ENCODE data around the gene LACTBL1. TPM values are rescaled to one million over a fixed set of nuclear protein-coding genes. Genes with fewer than 3 reads are reported as not detected.
A peak's percentile ranks its signal among the peaks of the same experiment; 100 is the strongest.

Gene LACTBL1
- total RNA-seq, 1 donor from 2014 or later, result not detected

DNA sequence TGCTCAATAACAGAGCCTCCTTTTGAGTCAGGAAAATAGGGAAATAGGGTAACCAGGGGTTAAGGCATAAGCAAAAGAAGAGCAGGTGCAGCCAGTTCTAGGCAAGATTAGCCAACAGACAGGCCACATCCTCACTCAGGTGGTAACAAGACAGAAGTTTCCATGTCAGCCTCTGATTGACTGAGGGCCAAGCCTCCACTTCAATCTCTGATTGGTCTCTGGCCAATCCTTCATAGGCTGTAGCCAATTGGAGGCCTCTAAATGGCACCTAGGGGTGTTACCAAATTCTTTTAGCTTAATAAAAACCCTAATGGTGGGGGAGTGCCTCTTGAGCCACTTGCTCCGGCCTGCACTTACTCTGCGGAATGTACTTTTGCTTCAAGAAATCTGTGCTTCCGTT lies 37.2 kb downstream of the LACTBL1 start:
- no peaks in the 10 kb centered on the region for H3K36me3 ChIP-seq (ENCODE audit: control insufficient read depth, insufficient read depth, low read length)
- no peaks in the 10 kb centered on the region for H3K27me3 ChIP-seq (ENCODE audit: control insufficient read depth, insufficient read depth, low read length)
- no peak overlapping the region for H3K4me3 ChIP-seq (ENCODE audit: low read depth, low read length)
- FAIRE-seq (no peak), DNase-seq (ENCODE audit: low read depth) (no peak)
- TF ChIP-seq, protein P1, sequence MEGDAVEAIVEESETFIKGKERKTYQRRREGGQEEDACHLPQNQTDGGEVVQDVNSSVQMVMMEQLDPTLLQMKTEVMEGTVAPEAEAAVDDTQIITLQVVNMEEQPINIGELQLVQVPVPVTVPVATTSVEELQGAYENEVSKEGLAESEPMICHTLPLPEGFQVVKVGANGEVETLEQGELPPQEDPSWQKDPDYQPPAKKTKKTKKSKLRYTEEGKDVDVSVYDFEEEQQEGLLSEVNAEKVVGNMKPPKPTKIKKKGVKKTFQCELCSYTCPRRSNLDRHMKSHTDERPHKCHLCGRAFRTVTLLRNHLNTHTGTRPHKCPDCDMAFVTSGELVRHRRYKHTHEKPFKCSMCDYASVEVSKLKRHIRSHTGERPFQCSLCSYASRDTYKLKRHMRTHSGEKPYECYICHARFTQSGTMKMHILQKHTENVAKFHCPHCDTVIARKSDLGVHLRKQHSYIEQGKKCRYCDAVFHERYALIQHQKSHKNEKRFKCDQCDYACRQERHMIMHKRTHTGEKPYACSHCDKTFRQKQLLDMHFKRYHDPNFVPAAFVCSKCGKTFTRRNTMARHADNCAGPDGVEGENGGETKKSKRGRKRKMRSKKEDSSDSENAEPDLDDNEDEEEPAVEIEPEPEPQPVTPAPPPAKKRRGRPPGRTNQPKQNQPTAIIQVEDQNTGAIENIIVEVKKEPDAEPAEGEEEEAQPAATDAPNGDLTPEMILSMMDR (IDR thresholded peaks at IDR 0.05; ENCODE audit: insufficient read depth, low read length, severe bottlenecking), result no peak

DNA sequence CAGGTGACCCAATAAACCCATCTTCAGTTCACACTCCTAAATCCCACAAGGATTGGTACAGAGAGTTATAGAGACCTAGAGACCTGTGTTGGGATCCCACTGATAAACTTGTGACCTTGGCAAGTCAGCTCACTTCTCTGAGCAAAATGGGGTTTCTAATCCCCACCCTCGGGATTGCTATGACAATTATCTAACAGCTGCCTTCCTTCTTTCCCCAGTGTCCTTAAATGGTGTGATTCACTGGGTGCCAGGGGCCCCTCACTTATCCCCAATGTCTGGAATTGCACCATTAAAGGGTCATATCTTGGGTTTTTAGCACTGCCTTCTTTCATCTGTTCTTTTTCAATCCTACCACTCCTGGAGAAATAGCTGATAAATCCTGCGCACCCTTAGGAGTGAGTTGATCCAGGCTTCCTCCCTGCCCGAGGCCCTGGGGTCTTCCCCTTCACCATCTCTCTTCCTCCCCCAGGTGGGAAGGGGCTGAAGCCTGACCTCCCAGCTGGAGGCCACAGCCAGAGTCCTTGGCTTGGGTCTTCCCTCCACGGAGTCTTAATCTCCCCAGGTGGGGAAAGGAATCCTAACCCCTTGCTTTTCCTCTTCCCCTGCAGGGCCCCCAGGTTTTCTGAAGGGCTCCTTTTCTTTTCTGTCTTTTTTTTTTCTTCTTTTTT lies 39.7 kb downstream of the LACTBL1 start:
- DNase-seq (ENCODE audit: low read depth) (no peak), FAIRE-seq (no peak)
- TF ChIP-seq, protein P1 (IDR thresholded peaks at IDR 0.05; ENCODE audit: insufficient read depth, low read length, severe bottlenecking), result no peak
- Histone ChIP-seq H3K36me3 (ENCODE audit: control insufficient read depth, insufficient read depth, low read length) (no peaks in the 10 kb centered on the region), H3K4me3 (ENCODE audit: low read depth, low read length) (no peak overlapping the region), H3K27me3 (ENCODE audit: control insufficient read depth, insufficient read depth, low read length) (no peaks in the 10 kb centered on the region)

DNA sequence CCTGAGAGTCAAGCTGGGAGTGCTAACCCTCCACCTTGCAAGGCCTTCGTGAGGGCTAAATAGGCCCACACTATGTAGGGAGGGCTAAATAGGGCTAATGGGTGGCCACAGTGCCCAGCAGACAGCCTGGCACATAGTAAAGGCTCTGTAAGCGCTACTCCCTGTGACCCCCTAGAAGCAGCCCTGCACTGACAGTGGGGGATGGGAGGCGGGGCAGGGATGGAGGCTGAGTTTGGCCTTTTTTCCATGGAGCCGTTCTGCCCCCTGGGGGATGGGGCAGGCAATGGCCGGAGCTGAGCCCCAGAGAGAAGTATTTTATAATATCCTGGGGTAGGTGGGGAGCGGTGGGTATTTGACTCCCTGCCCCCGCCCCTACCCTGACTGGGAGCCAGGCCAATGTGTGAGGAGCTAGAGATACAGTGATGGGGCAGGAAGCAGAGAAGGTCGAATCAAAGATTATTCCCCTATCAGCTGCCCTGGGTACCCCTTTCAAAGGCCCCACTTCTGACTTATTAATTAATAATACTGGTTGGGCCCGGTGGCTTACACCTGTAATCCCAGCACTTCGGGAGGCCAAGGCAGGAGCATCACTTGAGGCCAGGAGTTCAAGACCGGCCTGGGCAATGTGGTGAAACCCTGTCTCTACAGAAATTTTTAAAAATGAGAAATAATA lies 42.3 kb downstream of the LACTBL1 start:
- TF ChIP-seq, protein P1 (IDR thresholded peaks at IDR 0.05; ENCODE audit: insufficient read depth, low read length, severe bottlenecking), result peak; percentile 76

DNA sequence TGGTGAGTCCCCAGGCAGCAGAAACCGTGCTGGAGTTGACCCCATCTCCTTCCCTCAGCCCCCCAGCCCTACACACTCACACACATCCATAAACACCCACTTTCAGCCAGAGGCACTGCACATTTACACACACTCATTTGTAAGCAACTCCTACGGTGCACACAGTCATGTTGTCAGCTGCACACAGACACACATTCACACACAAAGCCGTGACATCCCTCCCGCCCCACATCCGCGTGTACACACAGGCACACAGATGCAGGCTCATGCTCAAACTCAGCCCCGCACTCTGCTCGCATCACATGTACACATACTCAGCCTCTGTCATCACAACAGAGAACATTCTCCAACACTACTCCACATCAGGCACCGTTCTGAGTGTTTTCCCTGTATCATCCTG lies 47.6 kb downstream of the LACTBL1 start:
- FAIRE-seq, result peak; percentile 86
- DNase-seq (ENCODE audit: low read depth), result no peak
- Histone ChIP-seq H3K27me3 (ENCODE audit: control insufficient read depth, insufficient read depth, low read length) (peaks cover 3% of the 10 kb centered on the region), H3K36me3 (ENCODE audit: control insufficient read depth, insufficient read depth, low read length) (no peaks in the 10 kb centered on the region), H3K4me3 (ENCODE audit: low read depth, low read length) (no peak overlapping the region)
- TF ChIP-seq, protein P1 (IDR thresholded peaks at IDR 0.05; ENCODE audit: insufficient read depth, low read length, severe bottlenecking), result no peak

More for the DNA sequence above, 42.3 kb downstream of the LACTBL1 start:
- FAIRE-seq, result no peak
- Histone ChIP-seq H3K36me3 (ENCODE audit: control insufficient read depth, insufficient read depth, low read length) (no peaks in the 10 kb centered on the region), H3K27me3 (ENCODE audit: control insufficient read depth, insufficient read depth, low read length) (peaks cover 2% of the 10 kb centered on the region), H3K4me3 (ENCODE audit: low read depth, low read length) (no peak overlapping the region)
- DNase-seq (ENCODE audit: low read depth), result peak; percentile 10

DNA sequence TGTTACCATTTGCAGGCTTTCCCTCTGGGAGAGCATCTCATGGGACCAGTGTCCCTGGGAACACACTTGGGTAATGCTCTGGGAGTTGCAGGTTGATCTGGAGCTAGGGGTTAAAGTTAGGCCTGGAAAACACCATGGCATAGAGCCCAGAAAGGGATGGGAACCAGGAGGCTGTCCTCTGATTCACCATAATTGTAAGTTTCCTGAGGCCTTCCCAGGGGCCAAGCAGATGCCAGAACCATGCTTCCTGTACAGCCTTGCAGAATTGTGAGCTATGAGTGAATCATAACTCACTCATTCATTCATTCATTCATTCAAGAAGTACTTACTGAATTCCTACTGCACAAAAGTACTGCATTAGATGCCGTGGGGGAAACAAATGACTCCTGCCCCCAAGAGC lies 50.0 kb downstream of the LACTBL1 start:
- no peak overlapping the region for H3K4me3 ChIP-seq (ENCODE audit: low read depth, low read length)
- DNase-seq (ENCODE audit: low read depth), result peak; percentile 12
- peaks cover 3% of the 10 kb centered on the region for H3K27me3 ChIP-seq (ENCODE audit: control insufficient read depth, insufficient read depth, low read length)
- TF ChIP-seq, protein P1 (IDR thresholded peaks at IDR 0.05; ENCODE audit: insufficient read depth, low read length, severe bottlenecking), result no peak
- H3K36me3 ChIP-seq (ENCODE audit: control insufficient read depth, insufficient read depth, low read length), result no peaks in the 10 kb centered on the region
- no peak for FAIRE-seq
